ENCODE results near the gene TCERG1L.

The TCERG1L gene

GRCh38 chr10:131311661-131312477 is at the start of gene TCERG1L:
Gene TCERG1L, minus strand, starts transcription at chr10:131311721. Its CDS starts 86 bp downstream, at chr10:131311635.
- no peak for DNase-seq (ENCODE audit: low read depth in 2 of 2)
- H3K4me3 ChIP-seq (replicated peaks in 1 of 2; ENCODE audit: low read depth in 2 of 2, low read length in 2 of 2): no peak within 1 kb of the TSS
- no peak for TF ChIP-seq CTCF (IDR thresholded peaks at IDR 0.05; ENCODE audit: low read depth, low read length)

- H3K4me3 ChIP-seq (replicated peaks in 1 of 2; ENCODE audit: low read depth in 2 of 2, low read length in 2 of 2): no peak overlapping the region
- no peak for TF ChIP-seq CTCF (IDR thresholded peaks at IDR 0.05; ENCODE audit: low read depth, low read length)
- DNase-seq (ENCODE audit: low read depth in 2 of 2): no peak
Measured at GRCh38 chr10:131358741-131359442, 47.4 kb upstream of the TCERG1L start.

- no peak for TF ChIP-seq CTCF (IDR thresholded peaks at IDR 0.05; ENCODE audit: low read depth, low read length)
- H3K4me3 ChIP-seq (replicated peaks in 1 of 2; ENCODE audit: low read depth in 2 of 2, low read length in 2 of 2): no peak overlapping the region
- no peak for DNase-seq (ENCODE audit: low read depth in 2 of 2)
Measured at GRCh38 chr10:131356442-131356841, 44.9 kb upstream of the TCERG1L start.

- no peak for DNase-seq (ENCODE audit: low read depth in 2 of 2)
- no peak overlapping the region for H3K4me3 ChIP-seq (replicated peaks in 1 of 2; ENCODE audit: low read depth in 2 of 2, low read length in 2 of 2)
- no peak for TF ChIP-seq CTCF (IDR thresholded peaks at IDR 0.05; ENCODE audit: low read depth, low read length)
Measured at GRCh38 chr10:131355881-131356280, 44.4 kb upstream of the TCERG1L start.

- H3K4me3 ChIP-seq (replicated peaks in 1 of 2; ENCODE audit: low read depth in 2 of 2, low read length in 2 of 2): no peak overlapping the region
- DNase-seq (ENCODE audit: low read depth in 2 of 2): no peak
- TF ChIP-seq CTCF (IDR thresholded peaks at IDR 0.05; ENCODE audit: low read depth, low read length): no peak
Measured at GRCh38 chr10:131355056-131355455, 43.5 kb upstream of the TCERG1L start.

- peak in 1 of 2 donors; percentile 2 for DNase-seq (ENCODE audit: low read depth in 2 of 2)
- no peak for TF ChIP-seq CTCF (IDR thresholded peaks at IDR 0.05; ENCODE audit: low read depth, low read length)
- H3K4me3 ChIP-seq (replicated peaks in 1 of 2; ENCODE audit: low read depth in 2 of 2, low read length in 2 of 2): no peak overlapping the region
Measured at GRCh38 chr10:131354380-131354779, 42.9 kb upstream of the TCERG1L start.
